Stimulated activated naive CD4-positive, alpha-beta T cell (primary cell): Measurements from ENCODE around the gene MBD3.
"Not testable (repeated sequence)": the region's sequence is repeated elsewhere in the genome, so short reads cannot be mapped to it uniquely, and the experiment has no call there.

Experiments
- DNase-seq, 6 experiments: peaks; one replicate each; lab custom pipeline; 2025; lab: John Stamatoyannopoulos, UW

Gene MBD3

GRCh38 chr19:1592755-1593500, at the start of gene MBD3:
TSS of gene MBD3 (minus strand) at chr19:1592865. CDS start at chr19:1592631, 234 bp downstream.
- DNase-seq: peak; percentile 71 to 90 (median 86)

- DNase-seq: not testable (repeated sequence)
These were observed 48.3 kb upstream of the MBD3 start for GRCh38 chr19:1640893-1641448.

- DNase-seq: no peak
These were observed 43.9 kb upstream of the MBD3 start for GRCh38 chr19:1636325-1637236.

GRCh38 chr19:1634938-1635243, 42.2 kb upstream of the MBD3 start:
- no peak for DNase-seq

- no peak for DNase-seq
These were observed 41.7 kb upstream of the MBD3 start for GRCh38 chr19:1634242-1634937.

GRCh38 chr19:1633269-1633826, 40.7 kb upstream of the MBD3 start:
- DNase-seq: no peak

GRCh38 chr19:1632462-1633268, 40.0 kb upstream of the MBD3 start:
- no peak for DNase-seq

GRCh38 chr19:1631557-1632100, 39.0 kb upstream of the MBD3 start:
- no peak for DNase-seq

GRCh38 chr19:1630811-1631210, 38.1 kb upstream of the MBD3 start:
- no peak for DNase-seq

- DNase-seq: no peak
These were observed 37.3 kb upstream of the MBD3 start for GRCh38 chr19:1630012-1630411.

GRCh38 chr19:1629256-1629808, 36.7 kb upstream of the MBD3 start:
- DNase-seq: no peak

GRCh38 chr19:1627194-1627593, 34.5 kb upstream of the MBD3 start:
- no peak for DNase-seq

GRCh38 chr19:1626417-1627010, 33.8 kb upstream of the MBD3 start:
- DNase-seq: no peak

- DNase-seq: peak in 5 of 6 experiments; percentile 8 to 47 (median 38)
These were observed 31.8 kb upstream of the MBD3 start for GRCh38 chr19:1624458-1624857.

GRCh38 chr19:1622541-1622940, 29.9 kb upstream of the MBD3 start:
- no peak for DNase-seq

- no peak for DNase-seq
These were observed 29.3 kb upstream of the MBD3 start for GRCh38 chr19:1622007-1622406.

- DNase-seq: no peak
These were observed 28.9 kb upstream of the MBD3 start for GRCh38 chr19:1621574-1621973.

- DNase-seq: no peak
These were observed 28.4 kb upstream of the MBD3 start for GRCh38 chr19:1621021-1621420.

GRCh38 chr19:1620502-1620901, 27.8 kb upstream of the MBD3 start:
- no peak for DNase-seq

- no peak for DNase-seq
These were observed 27.0 kb upstream of the MBD3 start for GRCh38 chr19:1619703-1620102.
